K562 (cell line): ENCODE data around the gene PATL2. TPM values are rescaled to one million over a fixed set of nuclear protein-coding genes. Genes with fewer than 3 reads are reported as not detected.
A peak's percentile ranks its signal among the peaks of the same experiment; 100 is the strongest.
"Not testable (repeated sequence)": the region's sequence is repeated elsewhere in the genome, so short reads cannot be mapped to it uniquely, and the experiment has no call there.

Experiments used
- ATAC-seq: fragments of 200-7000 bp; cut with Tn5 transposase; 3 replicates; pipeline ENCODE4 v1.9.1; 2020; ENCODE audit warnings: moderate library complexity
- BruUV-seq: library from RNA; stranded (reverse); fragments of 400-500 nt; replicated peaks from 2 replicates; lab custom pipeline; 2021; lab: Mats Ljungman, UMichigan
- CTCF ChIA-PET: fragments of 300-600 bp; formaldehyde crosslinking; extraction: SDS; loops from one replicate; lab custom pipeline; 2021; ENCODE audit warnings: low intra/inter-chr PET ratio; lab: Yijun Ruan, JAX
- POLR2A ChIA-PET: fragments of 300-600, 350-650 bp; sonication (Branson Sonifier 250); formaldehyde crosslinking; extraction: SDS; loops from one replicate; lab custom pipeline; 2021; ENCODE audit warnings: antibody characterized with exemption, inconsistent platforms; lab: Yijun Ruan, JAX
- DNase-seq, 4 experiments: peaks; one replicate each; pipeline versions ENCODE4 v3.0.0 to v3.0.0-alpha.2; 2011 to 2018; ENCODE audit warnings: low spot score in 3 of 4, mixed read lengths in 3 of 4; ENCODE audit errors: extremely low read depth in 1 of 4
- FAIRE-seq: peaks from 2 replicates; lab custom pipeline; 2011; peaks lifted over from hg19 to GRCh38; lab: Jason Lieb, UNC
- H2AFZ ChIP-seq: 2 replicates; pipeline ENCODE4 v1.6.0; 2011; ENCODE audit warnings: low read depth, low read length, control low read depth, inconsistent platforms
- H3K27ac ChIP-seq: fragments of 200-600 bp; 3 replicates; pipeline ENCODE4 v1.8.0; 2011; ENCODE audit warnings: low read depth, mild to moderate bottlenecking, control low read depth, inconsistent platforms, low read length, moderate library complexity, mixed read lengths; ENCODE audit errors: extremely low read depth
- H3K27me3 ChIP-seq, 2 experiments: fragments of 300-600 bp in 1 of 2; 2 replicates in 1 of 2; 3 replicates in 1 of 2; pipeline versions ENCODE4 v1.6.0 to v1.8.0; 2011; ENCODE audit warnings: inconsistent platforms in 2 of 2, low read length in 2 of 2, mild to moderate bottlenecking in 1 of 2, mixed read lengths in 1 of 2, moderate library complexity in 1 of 2; ENCODE audit not compliant: control insufficient read depth in 2 of 2, insufficient read depth in 2 of 2
- H3K36me3 ChIP-seq: fragments of 300-600 bp; 3 replicates; pipeline ENCODE4 v1.8.0; 2011; ENCODE audit warnings: mild to moderate bottlenecking, low read length, inconsistent platforms; ENCODE audit not compliant: control insufficient read depth, insufficient read depth
- H3K4me1 ChIP-seq, 2 experiments: fragments of 200-600 bp in 1 of 2; replicated peaks in 1 of 2; 2 replicates in 1 of 2; 3 replicates in 1 of 2; pipeline versions ENCODE4 v1.5.1 to v1.8.0; 2011; ENCODE audit warnings: inconsistent platforms in 2 of 2, low read length in 2 of 2, mild to moderate bottlenecking in 1 of 2, mixed read lengths in 1 of 2, moderate library complexity in 1 of 2; ENCODE audit not compliant: control insufficient read depth in 2 of 2, insufficient read depth in 2 of 2
- H3K4me2 ChIP-seq: 2 replicates; pipeline ENCODE4 v1.6.1; 2011; ENCODE audit warnings: low read length, control low read depth, inconsistent platforms, mixed read lengths; ENCODE audit not compliant: insufficient read depth
- H3K4me3 ChIP-seq: fragments of 200-600 bp; sonication (generic), shearing (Covaris generic); 2 replicates; pipeline ENCODE4 v1.5.1; 2016; ENCODE audit warnings: control low read depth, inconsistent platforms
- H3K79me2 ChIP-seq: fragments of 200-600 bp; 3 replicates; pipeline ENCODE4 v1.8.0; 2011; ENCODE audit warnings: low read length, inconsistent platforms; ENCODE audit not compliant: control insufficient read depth, insufficient read depth
- H3K9ac ChIP-seq, 2 experiments: 2 replicates each; pipeline versions ENCODE4 v1.6.0 to v1.6.1; 2011; ENCODE audit warnings: low read depth in 2 of 2, low read length in 2 of 2, control low read depth in 1 of 2, inconsistent platforms in 1 of 2, mild to moderate bottlenecking in 1 of 2, mixed read lengths in 1 of 2; ENCODE audit not compliant: insufficient read depth in 1 of 2
- H3K9me1 ChIP-seq: one replicate; pipeline ENCODE4 v1.6.0; 2011; ENCODE audit warnings: inconsistent platforms, mild to moderate bottlenecking, low read length, moderate library complexity; ENCODE audit not compliant: control insufficient read depth, insufficient read depth
- H3K9me3 ChIP-seq: replicated peaks from 2 replicates; pipeline ENCODE4 v1.5.1; 2011; ENCODE audit warnings: low read depth, low read length, inconsistent platforms; ENCODE audit not compliant: control insufficient read depth, insufficient read depth
- H4K20me1 ChIP-seq: replicated peaks from 2 replicates; pipeline ENCODE4 v1.6.1; 2011; ENCODE audit warnings: low read length, inconsistent platforms, mixed read lengths; ENCODE audit not compliant: control insufficient read depth, insufficient read depth
- ZNF586 ChIP-seq: fragments of 450-650 bp; formaldehyde crosslinking; conservative IDR thresholded peaks from 2 replicates; pipeline ENCODE4 v1.4.0; 2020; ENCODE audit warnings: mild to moderate bottlenecking, moderate library complexity
- WGBS: fragments of 100-300 bp; shearing (Covaris generic); methylation state at CpG from one replicate; pipeline ENCODE4 v1.1.6; 2016; ENCODE audit warnings: low coverage, mixed read lengths; ENCODE audit not compliant: insufficient coverage; ENCODE audit errors: missing lambda C conversion rate; 5-methylcytosine and 5-hydroxymethylcytosine counted together
- in situ Hi-C: fragments of 300-500 bp; cut with MboI; formaldehyde crosslinking; loops from 4 replicates; pipeline ENCODE4 v1.15.0; 2018; ENCODE audit warnings: inconsistent platforms, mixed read lengths
- intact Hi-C: fragments of 100-400 bp; cut with micrococcal nuclease; formaldehyde crosslinking; loops from 2 replicates; pipeline ENCODE4 v1.14.2; 2022
- polyA plus RNA-seq, 8 experiments: library from polyadenylated mRNA; depleted of rRNA in 4 of 8; stranded (reverse) in 5 of 8; unstranded in 3 of 8; fragments of >200 nt; fragmentation: Nextera tagmentation in 2 of 8; fragmentation: Illumina TruSeq in 1 of 8; extraction: Ambion mirVana in 2 of 8; extraction: Trizol in 1 of 8; gene quantifications; 2 replicates each; pipeline versions ENCODE4 v1.2.1 to v1.2.3, GENCODE V29; 2011 to 2014; ENCODE audit warnings: inconsistent platforms in 1 of 8, missing spikeins in 1 of 8
- total RNA-seq, 7 experiments: library from RNA; depleted of rRNA in 6 of 7; stranded (reverse); fragments of >200 nt in 6 of 7; fragmentation: Illumina TruSeq in 2 of 7; extraction: Trizol in 2 of 7; gene quantifications; 2 replicates each; pipeline versions ENCODE4 v1.2.1 to v1.2.3, GENCODE V29; 2011 to 2021; ENCODE audit warnings: low replicate concordance in 1 of 7

Gene PATL2
- total and polyA plus RNA-seq, 9 of the 15 experiments (the other 6 are each of a cell fraction or from before 2014, with no cell fraction given) = 0.42 to 1.1 (median 0.86) TPM

DNA sequence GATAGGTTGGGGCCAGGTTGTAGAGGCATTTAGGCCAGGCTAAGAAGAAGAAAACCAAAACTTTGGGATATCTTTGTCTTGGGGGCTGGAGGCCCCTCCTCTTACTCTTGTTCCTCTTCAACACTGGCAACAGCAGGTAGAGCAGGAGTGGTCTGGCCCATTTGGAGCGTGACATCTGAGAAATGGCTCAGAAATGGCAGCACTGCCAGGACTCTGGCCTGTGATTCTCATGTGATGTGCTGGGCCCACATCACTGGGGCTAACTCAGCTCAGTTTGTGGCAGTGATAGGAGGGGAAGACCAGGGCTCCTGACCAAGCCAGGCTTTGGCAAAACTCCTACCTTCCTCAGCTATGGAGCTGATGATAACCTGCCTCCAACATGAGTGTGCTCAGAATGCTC, 18.5 kb downstream of the PATL2 start:
- ChIA-PET CTCF (no interaction called here), POLR2A (interaction anchor here (1.2 to 1.8 kb wide), 4 partner anchors 8 to 19 kb away, joined by 4 to 8 read pairs (median 4); partner anchors contain the start of genes B2M and PATL2)
- DNase-seq (no peak), FAIRE-seq (peak; percentile 65), ATAC-seq (peak; percentile 55)
- no peak overlapping the region for H3K27ac ChIP-seq
- H3K4me1 ChIP-seq = no peaks in the 10 kb centered on the region
- no peak for TF ChIP-seq ZNF586 (CRISPR knock-in tag)
- H3K9me3 ChIP-seq = no peaks in the 10 kb centered on the region
- no peaks in the 10 kb centered on the region for H3K27me3 ChIP-seq
- H3K4me3 ChIP-seq = no peak overlapping the region
- no peaks in the 10 kb centered on the region for H3K9me1 ChIP-seq
- no peaks in the 10 kb centered on the region for H4K20me1 ChIP-seq
- peak overlapping the region; percentile 34; the same call in 1 of the 2 replicates for H2AFZ ChIP-seq
- H3K36me3 ChIP-seq = no peaks in the 10 kb centered on the region
- in situ Hi-C loops = no loop called here
- 75% methylated on average over 1 of the region's 1 CpG for WGBS
- no peak overlapping the region for H3K9ac ChIP-seq
- intact Hi-C loops = no loop called here
- no peak overlapping the region for H3K4me2 ChIP-seq
- no TSS peak for BruUV-seq
- no peaks in the 10 kb centered on the region for H3K79me2 ChIP-seq

DNA sequence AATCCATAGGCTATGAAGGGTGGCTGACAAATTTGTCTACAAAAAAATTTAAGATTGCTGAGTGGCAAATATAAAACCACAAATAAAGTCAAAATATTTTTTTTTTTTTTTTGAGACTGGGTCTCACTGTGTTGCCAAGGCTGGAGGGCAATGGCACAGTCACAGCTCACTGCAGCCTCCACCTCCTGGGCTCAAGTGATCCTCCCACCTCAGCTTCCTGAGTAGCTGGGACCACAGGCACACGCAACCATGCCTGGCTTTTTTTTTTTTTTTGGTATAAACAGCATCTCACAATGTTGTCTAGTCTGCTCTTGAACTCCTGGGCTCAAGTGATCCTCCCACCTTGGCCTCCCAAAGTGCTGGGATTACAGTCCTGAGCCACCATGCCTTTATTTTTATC, 20.9 kb downstream of the PATL2 start:
- WGBS = 40% methylated on average over 1 of the region's 1 CpG
- H3K36me3 ChIP-seq, FAIRE-seq, H4K20me1 ChIP-seq, H3K4me1 ChIP-seq, H3K9me3 ChIP-seq, BruUV-seq, DNase-seq, H2AFZ ChIP-seq, CTCF ChIA-PET, H3K9ac ChIP-seq, H3K27me3 ChIP-seq, in situ Hi-C loops, H3K4me2 ChIP-seq, ATAC-seq, H3K79me2 ChIP-seq, H3K27ac ChIP-seq, intact Hi-C loops, H3K4me3 ChIP-seq, H3K9me1 ChIP-seq: not testable (repeated sequence)
- POLR2A ChIA-PET = interaction anchor here (1.4 kb wide), 1 partner anchor 13 kb away, joined by 3 read pairs; no protein-coding TSS in a partner anchor
